ENCODE data around the gene PLAC1.

Gene PLAC1

GRCh38 chrX:134524181-134524580 lies 134.1 kb downstream of the PLAC1 start:
- TF ChIP-seq CTCF (IDR thresholded peaks at IDR 0.05; ENCODE audit: control insufficient read depth, extremely low read depth, insufficient read depth): no peak
- H3K4me3 ChIP-seq (ENCODE audit: low read depth, low read length): no peak overlapping the region
- DNase-seq (ENCODE audit: low read depth): no peak

- peak; percentile 10 for DNase-seq (ENCODE audit: low read depth)
- peak; percentile 68 for TF ChIP-seq CTCF (IDR thresholded peaks at IDR 0.05; ENCODE audit: control insufficient read depth, extremely low read depth, insufficient read depth)
- H3K4me3 ChIP-seq (ENCODE audit: low read depth, low read length): no peak overlapping the region
Measured at GRCh38 chrX:134520860-134521390, 137.3 kb downstream of the PLAC1 start.

All from LNCaP clone FGC (cell line).